ENCODE data around the gene KRI1. TPM values are rescaled to one million over a fixed set of nuclear protein-coding genes. Genes with fewer than 3 reads are reported as not detected.
A peak's percentile ranks its signal among the peaks of the same experiment; 100 is the strongest.

The KRI1 gene
- total RNA-seq, 1 donor = 5.4 TPM

GRCh38 chr19:10538204-10538983 lies 27.4 kb downstream of the KRI1 start:
- TF ChIP-seq, protein P1, sequence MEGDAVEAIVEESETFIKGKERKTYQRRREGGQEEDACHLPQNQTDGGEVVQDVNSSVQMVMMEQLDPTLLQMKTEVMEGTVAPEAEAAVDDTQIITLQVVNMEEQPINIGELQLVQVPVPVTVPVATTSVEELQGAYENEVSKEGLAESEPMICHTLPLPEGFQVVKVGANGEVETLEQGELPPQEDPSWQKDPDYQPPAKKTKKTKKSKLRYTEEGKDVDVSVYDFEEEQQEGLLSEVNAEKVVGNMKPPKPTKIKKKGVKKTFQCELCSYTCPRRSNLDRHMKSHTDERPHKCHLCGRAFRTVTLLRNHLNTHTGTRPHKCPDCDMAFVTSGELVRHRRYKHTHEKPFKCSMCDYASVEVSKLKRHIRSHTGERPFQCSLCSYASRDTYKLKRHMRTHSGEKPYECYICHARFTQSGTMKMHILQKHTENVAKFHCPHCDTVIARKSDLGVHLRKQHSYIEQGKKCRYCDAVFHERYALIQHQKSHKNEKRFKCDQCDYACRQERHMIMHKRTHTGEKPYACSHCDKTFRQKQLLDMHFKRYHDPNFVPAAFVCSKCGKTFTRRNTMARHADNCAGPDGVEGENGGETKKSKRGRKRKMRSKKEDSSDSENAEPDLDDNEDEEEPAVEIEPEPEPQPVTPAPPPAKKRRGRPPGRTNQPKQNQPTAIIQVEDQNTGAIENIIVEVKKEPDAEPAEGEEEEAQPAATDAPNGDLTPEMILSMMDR (IDR thresholded peaks at IDR 0.05; ENCODE audit: extremely low read depth, low read depth, low read length) = no peak
- no peaks in the 10 kb centered on the region for H3K9me3 ChIP-seq (ENCODE audit: low read depth, low read length)
- DNase-seq (ENCODE audit: insufficient read length, low spot score, missing footprints) = peak; percentile 45
- H3K79me2 ChIP-seq (ENCODE audit: insufficient read depth, low read length) = no peaks in the 10 kb centered on the region
- peaks cover 12% of the 10 kb centered on the region for H3K27me3 ChIP-seq (ENCODE audit: insufficient read depth, low read length)
- no peaks in the 10 kb centered on the region for H4K20me1 ChIP-seq (ENCODE audit: insufficient read depth, low read length)
- no peaks in the 10 kb centered on the region for H3K36me3 ChIP-seq (ENCODE audit: insufficient read depth, low read length)
- H3K4me1 ChIP-seq (ENCODE audit: insufficient read depth, low read length) = peaks cover 4% of the 10 kb centered on the region
- H3K27ac ChIP-seq (ENCODE audit: low read depth, low read length) = no peak overlapping the region
- no peak overlapping the region for H3K4me3 ChIP-seq (ENCODE audit: insufficient read depth, low read length)
- H3K4me2 ChIP-seq (ENCODE audit: insufficient read depth, low read length) = no peak overlapping the region
- H2AFZ ChIP-seq (ENCODE audit: low read length) = no peak overlapping the region

- Histone ChIP-seq H3K27me3 (ENCODE audit: insufficient read depth, low read length) (peaks cover 12% of the 10 kb centered on the region), H2AFZ (ENCODE audit: low read length) (no peak overlapping the region), H3K9me3 (ENCODE audit: low read depth, low read length) (no peaks in the 10 kb centered on the region), H3K27ac (ENCODE audit: low read depth, low read length) (no peak overlapping the region), H3K4me3 (ENCODE audit: insufficient read depth, low read length) (no peak overlapping the region), H3K79me2 (ENCODE audit: insufficient read depth, low read length) (no peaks in the 10 kb centered on the region), H3K36me3 (ENCODE audit: insufficient read depth, low read length) (no peaks in the 10 kb centered on the region), H4K20me1 (ENCODE audit: insufficient read depth, low read length) (no peaks in the 10 kb centered on the region), H3K4me1 (ENCODE audit: insufficient read depth, low read length) (peaks cover 4% of the 10 kb centered on the region), H3K4me2 (ENCODE audit: insufficient read depth, low read length) (no peak overlapping the region)
- TF ChIP-seq, protein P1 (IDR thresholded peaks at IDR 0.05; ENCODE audit: extremely low read depth, low read depth, low read length) = no peak
- no peak for DNase-seq (ENCODE audit: insufficient read length, low spot score, missing footprints)
Observed at GRCh38 chr19:10537668-10538067, 28.1 kb downstream of the KRI1 start.

GRCh38 chr19:10535613-10536012 lies 30.2 kb downstream of the KRI1 start:
- TF ChIP-seq, protein P1 (IDR thresholded peaks at IDR 0.05; ENCODE audit: extremely low read depth, low read depth, low read length) = no peak
- no peak overlapping the region for H2AFZ ChIP-seq (ENCODE audit: low read length)

GRCh38 chr19:10533646-10534386 lies 32.0 kb downstream of the KRI1 start:
- peaks cover 4% of the 10 kb centered on the region for H3K4me1 ChIP-seq (ENCODE audit: insufficient read depth, low read length)
- TF ChIP-seq, protein P1 (IDR thresholded peaks at IDR 0.05; ENCODE audit: extremely low read depth, low read depth, low read length) = no peak
- H2AFZ ChIP-seq (ENCODE audit: low read length) = no peak overlapping the region
- peaks cover 12% of the 10 kb centered on the region for H3K27me3 ChIP-seq (ENCODE audit: insufficient read depth, low read length)
- no peaks in the 10 kb centered on the region for H3K79me2 ChIP-seq (ENCODE audit: insufficient read depth, low read length)
- no peak overlapping the region for H3K4me2 ChIP-seq (ENCODE audit: insufficient read depth, low read length)
- H3K4me3 ChIP-seq (ENCODE audit: insufficient read depth, low read length) = no peak overlapping the region
- H3K9me3 ChIP-seq (ENCODE audit: low read depth, low read length) = no peaks in the 10 kb centered on the region
- peak; percentile 82 for DNase-seq (ENCODE audit: insufficient read length, low spot score, missing footprints)
- H3K27ac ChIP-seq (ENCODE audit: low read depth, low read length) = peak overlapping the region; percentile 35
- no peaks in the 10 kb centered on the region for H4K20me1 ChIP-seq (ENCODE audit: insufficient read depth, low read length)
- H3K36me3 ChIP-seq (ENCODE audit: insufficient read depth, low read length) = no peaks in the 10 kb centered on the region

More at GRCh38 chr19:10535613-10536012, 30.2 kb downstream of the KRI1 start:
- Histone ChIP-seq H3K4me2 (ENCODE audit: insufficient read depth, low read length) (no peak overlapping the region), H3K27ac (ENCODE audit: low read depth, low read length) (no peak overlapping the region), H3K79me2 (ENCODE audit: insufficient read depth, low read length) (no peaks in the 10 kb centered on the region), H3K4me1 (ENCODE audit: insufficient read depth, low read length) (peaks cover 4% of the 10 kb centered on the region), H3K9me3 (ENCODE audit: low read depth, low read length) (no peaks in the 10 kb centered on the region), H3K4me3 (ENCODE audit: insufficient read depth, low read length) (no peak overlapping the region), H3K36me3 (ENCODE audit: insufficient read depth, low read length) (no peaks in the 10 kb centered on the region), H3K27me3 (ENCODE audit: insufficient read depth, low read length) (peaks cover 12% of the 10 kb centered on the region), H4K20me1 (ENCODE audit: insufficient read depth, low read length) (no peaks in the 10 kb centered on the region)
- no peak for DNase-seq (ENCODE audit: insufficient read length, low spot score, missing footprints)

All from osteoblast (primary cell).